Heart left ventricle (tissue), 13 donors: Measurements from ENCODE around the gene MLH3.

ENCODE experiments used
- CTCF ChIP-seq, 12 donors: fragments of 200-600 bp; sonication (generic) in 4 of 12; IDR thresholded peaks; one replicate each; pipeline versions ENCODE4 v1.5.0 to v1.8.0; 2018 to 2022; ENCODE audit warnings: antibody characterized with exemption in 12 of 12, mild to moderate bottlenecking in 5 of 12
- POLR2A ChIP-seq, 2 donors: fragments of 450-650 bp; IDR thresholded peaks; one replicate each; pipeline ENCODE4 v1.6.1; 2017; ENCODE audit warnings: antibody characterized with exemption in 2 of 2, mild to moderate bottlenecking in 2 of 2, moderate library complexity in 2 of 2
- donor health status: ischemic (EF 13 %, LVEDD 7.1; RV severe dilation, severe dysfunction).
- donor health status: DM: no; HTN: yes; CAD: no.
- donor health status: DM: no; HTN: no; CAD: no.
- donor health status: ischemic (EF 25% LVEDD 6.9; RV normal size, moderate dysfunction).
- donor health status: ischemic (EF 25% LVEDD 5.7; RV mildly dilated, moderate dysfunction).
- donor health status: ischemic (EF 35%, LVEDD 5.7; RV mildly dilated, moderate dysfunction).
- donor health status: nonischemic (EF 11% LVEDD 7.7; RV severe dilation, severe dysfunction).
- donor health status: DM: yes; HTN: yes; CAD: no.
- donor health status: PGD.
- donor health status: ischemic (EF 29% LVEDD 5.4; RV normal size, mild dysfunction).
- donor health status: nonischemic (EF 23%, LVEDD 6.1; RV moderate dilation, normal function).

- TF ChIP-seq CTCF (IDR thresholded peaks at IDR 0.05) (no peak), POLR2A (IDR thresholded peaks at IDR 0.05) (no peak)
Observed at GRCh38 chr14:75094896-75095295, 43.6 kb upstream of the MLH3 start.
